Inferior parietal cortex (tissue), 1 donor: Measurements from ENCODE around the gene ARHGAP4.

Experiments used
- DNase-seq: peaks from one replicate; pipeline ENCODE4 v3.0.0-alpha.2; 2016; ENCODE audit errors: extremely low spot score

The ARHGAP4 gene

DNA sequence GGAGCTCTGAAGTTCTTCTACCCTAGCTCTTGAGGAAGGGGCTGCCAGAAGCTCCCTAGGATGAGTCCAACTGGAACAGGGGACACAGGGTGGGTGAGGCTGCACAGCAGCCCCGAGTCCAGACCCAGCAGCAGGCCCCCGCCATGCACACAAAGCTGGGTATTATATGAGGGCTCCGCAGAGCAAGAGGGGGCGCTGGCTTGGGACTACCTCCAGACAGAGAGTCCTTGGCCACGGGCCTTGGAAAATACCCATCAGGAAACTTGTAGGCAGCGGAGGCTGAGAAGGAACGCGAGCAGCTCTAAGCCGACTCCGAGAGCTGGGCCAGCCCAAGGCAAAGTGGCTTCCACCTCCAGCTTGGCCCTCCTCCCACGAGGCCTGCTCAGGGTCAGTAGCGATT is 37.5 kb upstream of the ARHGAP4 start:
- no peak for DNase-seq

GRCh38 chrX:153961292-153961691 is 35.2 kb upstream of the ARHGAP4 start:
- DNase-seq, result no peak

- no peak for DNase-seq
Observed at GRCh38 chrX:153960786-153961185, 34.7 kb upstream of the ARHGAP4 start.

GRCh38 chrX:153960077-153960476 is 34.0 kb upstream of the ARHGAP4 start:
- no peak for DNase-seq

DNA sequence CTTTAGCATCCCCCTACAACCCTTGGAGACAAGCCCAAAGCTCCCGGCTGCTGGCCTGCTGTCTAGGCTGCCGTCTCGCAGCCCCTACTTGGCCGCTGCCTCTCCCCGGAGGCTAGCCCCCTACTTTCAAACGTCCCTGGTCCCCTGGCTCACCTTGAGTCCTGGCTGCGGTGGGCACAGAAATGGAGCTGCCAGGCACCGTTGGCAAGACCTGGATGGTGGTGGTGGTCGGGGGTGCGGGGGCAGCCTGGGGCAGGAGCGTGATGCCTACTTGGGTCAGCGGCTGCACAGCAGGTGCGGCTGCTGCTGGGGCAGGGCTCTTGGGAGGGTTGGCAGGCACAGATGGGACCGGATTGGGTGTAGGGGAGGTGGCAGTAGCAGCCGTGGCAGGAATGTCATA is 33.6 kb upstream of the ARHGAP4 start:
- no peak for DNase-seq

GRCh38 chrX:153958605-153959004 is 32.5 kb upstream of the ARHGAP4 start:
- DNase-seq, result no peak

DNA sequence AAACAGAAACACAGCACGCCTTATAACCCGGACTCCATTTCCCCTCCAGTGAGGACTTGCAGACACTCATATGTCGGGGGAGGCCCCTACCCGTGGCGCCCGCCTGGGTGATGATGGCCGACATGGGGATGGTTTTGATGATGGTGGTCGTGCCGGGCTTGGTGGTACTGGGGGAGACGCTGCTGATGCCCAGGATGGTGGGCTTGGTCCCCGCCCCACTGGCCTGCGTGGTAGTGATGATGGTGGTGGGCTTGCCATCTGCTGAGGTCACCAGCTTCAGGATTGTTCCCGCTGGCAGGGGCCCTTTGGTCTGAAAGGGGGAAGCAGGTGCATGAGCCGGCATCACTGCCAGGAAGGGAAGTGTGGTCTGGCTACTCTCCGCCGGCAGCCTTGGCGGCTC is 31.2 kb upstream of the ARHGAP4 start:
- no peak for DNase-seq

- no peak for DNase-seq
Observed at GRCh38 chrX:153956044-153956907, 30.2 kb upstream of the ARHGAP4 start.

- DNase-seq, result no peak
Observed at GRCh38 chrX:153955228-153955732, 29.2 kb upstream of the ARHGAP4 start.

DNA sequence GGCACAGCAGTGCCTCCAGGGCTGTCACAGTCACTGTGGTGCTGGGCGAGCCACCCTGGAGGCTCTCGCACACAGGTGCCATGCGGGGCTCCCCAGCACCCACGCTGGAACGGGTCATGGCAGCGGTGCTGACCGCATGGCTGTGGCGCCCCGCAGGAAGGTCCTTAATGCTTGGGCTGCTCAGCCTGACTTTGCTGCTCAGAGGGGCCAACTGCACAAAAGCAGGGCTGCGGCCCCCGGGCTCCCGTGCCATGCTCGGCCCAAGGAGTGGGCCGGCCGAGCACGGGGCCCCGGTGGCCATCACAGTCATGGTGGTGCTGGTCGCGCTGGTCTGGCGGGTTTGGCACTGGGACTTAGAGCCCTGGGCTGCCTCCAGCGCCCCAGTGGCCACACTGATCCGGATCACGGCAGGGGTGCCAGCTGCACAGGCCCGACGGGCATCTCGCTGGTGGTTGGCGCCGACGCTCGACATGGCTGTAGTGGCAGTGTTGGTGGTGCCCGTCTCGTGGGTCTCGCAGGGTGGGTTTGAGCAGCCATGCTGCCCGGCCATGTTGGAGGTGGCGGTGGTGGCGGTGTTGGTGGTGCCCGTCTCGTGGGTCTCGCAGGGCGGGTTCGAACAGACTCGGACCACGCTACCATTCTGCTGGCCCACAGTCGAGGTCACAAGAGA is 28.6 kb upstream of the ARHGAP4 start:
- no peak for DNase-seq

GRCh38 chrX:153953892-153954557 is 28.0 kb upstream of the ARHGAP4 start:
- DNase-seq, result no peak

DNA sequence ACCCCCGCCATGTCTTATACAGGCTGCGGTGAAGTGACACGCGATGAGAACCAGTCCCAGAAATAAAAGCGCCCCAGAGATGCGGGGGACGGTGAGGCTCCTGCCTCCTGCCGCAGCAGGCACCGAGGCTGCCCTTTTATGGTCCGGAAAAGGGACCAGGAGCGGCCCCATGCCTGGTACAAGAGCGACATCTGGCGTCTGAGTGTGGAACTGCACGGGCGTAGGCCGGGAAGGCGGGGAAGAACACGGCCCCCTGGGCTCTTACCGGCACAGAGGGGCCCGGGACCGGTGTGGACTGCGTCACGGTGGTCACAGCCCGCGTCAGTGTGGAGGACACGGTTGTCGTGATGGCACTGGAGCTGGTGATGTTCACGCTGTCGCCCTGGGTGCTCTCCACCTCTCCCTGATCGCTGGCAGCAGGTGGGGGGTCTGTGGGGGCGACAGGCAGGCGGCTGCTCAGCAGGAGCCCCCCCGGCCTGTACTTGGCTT is 27.3 kb upstream of the ARHGAP4 start:
- DNase-seq, result peak; percentile 69

- no peak for DNase-seq
Observed at GRCh38 chrX:153952373-153953026, 26.4 kb upstream of the ARHGAP4 start.

- no peak for DNase-seq
Observed at GRCh38 chrX:153951683-153952372, 25.8 kb upstream of the ARHGAP4 start.

DNA sequence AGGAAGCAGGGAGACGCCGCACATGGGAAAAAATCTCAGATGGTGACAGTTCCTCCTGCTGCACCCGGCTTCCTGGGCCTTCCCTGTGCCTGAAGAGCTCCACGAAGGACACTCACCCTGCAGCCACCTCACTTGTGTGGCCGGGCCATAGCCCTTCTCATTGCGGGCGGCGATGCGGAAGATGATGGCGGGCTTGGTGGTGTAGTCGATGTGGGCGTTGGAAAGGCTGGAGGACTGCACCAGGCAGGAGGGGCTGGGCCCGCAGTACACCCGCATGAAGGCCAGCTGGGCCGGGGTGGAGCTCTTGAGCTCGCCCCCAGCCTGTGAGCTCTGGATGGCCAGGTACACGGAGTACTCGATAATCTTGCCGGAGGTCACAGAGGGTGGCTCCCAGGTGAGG is 24.1 kb upstream of the ARHGAP4 start:
- DNase-seq, result no peak

GRCh38 chrX:153948847-153949805 is 23.1 kb upstream of the ARHGAP4 start:
- no peak for DNase-seq

- no peak for DNase-seq
Observed at GRCh38 chrX:153948002-153948466, 22.0 kb upstream of the ARHGAP4 start.

DNA sequence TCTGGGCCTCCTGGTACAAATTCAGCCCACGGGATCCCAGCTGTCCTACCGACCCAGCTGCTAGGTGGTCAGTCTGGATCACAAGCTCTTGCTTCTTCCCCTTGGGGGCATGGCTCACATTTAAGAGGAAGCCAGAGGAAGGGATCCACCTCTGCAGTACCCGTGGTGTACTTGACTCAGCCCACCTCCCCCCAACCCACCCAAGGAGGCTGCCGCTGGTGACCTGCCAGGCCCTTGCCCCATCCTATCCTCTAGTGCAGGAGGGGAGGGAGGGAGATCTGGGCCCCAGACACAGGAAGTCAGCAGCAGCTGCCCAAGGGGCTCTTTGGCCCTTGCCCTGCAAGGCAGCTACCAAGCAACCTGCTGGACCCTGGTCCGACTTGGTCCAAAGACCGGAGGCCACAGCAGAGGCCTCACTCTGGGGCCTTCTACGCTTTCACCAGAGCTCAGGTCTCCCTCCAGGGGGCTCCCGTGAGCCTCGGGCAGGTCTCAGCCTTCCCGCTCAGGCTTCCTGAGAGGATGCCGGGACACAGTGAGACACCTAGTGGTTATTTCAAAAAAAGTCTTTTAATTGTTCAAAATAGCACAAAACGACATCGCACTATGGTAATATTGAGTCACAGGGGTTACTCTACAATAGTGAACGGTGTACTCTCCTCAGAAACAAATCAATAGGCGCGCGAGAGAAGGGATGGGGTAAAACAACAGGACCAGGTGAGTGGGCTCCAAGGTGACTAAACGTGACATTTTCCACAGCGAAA is 21.1 kb upstream of the ARHGAP4 start:
- peak; percentile 58 for DNase-seq
